NOMO-1 treated with dmso at 0.1 percent for 144 hours (cell line): ENCODE data around the gene RBM7.

Experiments used
- DNase-seq: peaks from one replicate; lab custom pipeline; 2025; ENCODE audit not compliant: unreplicated experiment; lab: John Stamatoyannopoulos, UW

Gene RBM7

DNA sequence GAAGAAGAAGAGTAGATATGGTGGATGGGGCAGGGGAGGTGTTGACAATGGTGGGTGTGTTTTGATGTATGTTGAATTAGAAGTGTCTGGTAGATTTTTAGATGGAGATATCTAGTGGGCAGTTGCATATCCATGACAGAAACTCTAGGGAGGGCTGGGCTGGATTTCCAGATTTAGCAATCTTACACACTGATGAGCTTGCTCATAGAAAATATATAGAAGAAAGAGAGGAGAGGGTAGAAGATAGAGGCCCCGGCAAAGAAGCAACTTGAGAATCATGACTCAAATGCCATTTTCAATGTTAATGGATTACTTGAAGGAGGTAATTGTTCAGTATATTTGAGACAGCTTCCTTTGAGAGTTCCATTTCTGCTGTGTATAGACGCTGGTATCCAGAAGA is 47.0 kb downstream of the RBM7 start:
- no peak for DNase-seq

DNA sequence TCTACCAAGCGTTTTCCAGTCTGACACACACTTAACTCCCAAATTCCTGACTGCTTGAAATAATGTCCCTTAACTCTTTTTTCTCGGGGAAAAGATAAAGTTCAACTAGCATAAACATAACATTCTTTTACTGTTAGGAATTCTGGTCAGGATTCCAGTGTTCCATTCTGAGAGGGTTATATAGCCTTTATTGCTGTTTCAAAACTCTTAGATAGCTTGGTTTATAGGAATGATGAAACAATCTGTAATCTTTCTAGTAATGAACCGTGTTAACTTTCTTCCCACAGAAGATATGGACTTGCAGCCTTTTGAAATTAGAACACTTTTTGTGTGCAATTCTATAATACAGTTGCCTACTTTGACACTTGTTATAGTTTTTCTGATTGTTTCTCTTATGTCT is 47.4 kb downstream of the RBM7 start:
- no peak for DNase-seq

DNA sequence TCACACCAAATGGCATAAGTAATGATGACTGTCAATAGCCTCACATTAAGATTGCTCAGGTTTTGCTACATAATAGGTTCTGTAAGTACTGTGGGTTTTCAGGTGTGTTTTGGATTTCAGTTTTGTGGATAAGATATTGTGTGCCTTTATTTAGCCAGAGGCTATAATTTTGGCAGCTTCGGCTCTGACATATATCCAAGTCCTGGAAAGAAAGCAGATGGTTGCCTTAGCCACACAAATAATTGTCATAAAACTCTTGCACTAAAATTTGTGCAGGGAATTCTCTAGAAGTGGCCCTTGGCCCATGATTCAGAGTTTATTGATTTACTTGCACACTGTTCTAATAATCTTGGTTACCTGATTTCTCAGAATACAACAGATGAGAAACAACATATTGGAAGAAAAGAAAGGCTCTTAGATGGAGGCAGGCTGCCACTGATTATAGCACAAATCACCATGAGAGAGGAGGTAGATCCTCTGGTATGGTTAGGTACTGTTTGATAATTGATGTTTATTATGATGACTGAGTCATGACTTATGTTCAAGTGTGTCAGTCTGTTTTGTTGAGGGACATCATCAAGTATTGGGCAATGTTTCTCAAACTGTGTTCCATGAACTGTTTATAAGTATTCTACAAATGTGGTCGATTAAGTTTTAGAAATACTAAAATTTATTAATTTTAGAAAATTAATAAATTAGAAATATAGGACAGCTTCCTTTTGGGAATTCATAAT is 48.5 kb downstream of the RBM7 start:
- no peak for DNase-seq

DNA sequence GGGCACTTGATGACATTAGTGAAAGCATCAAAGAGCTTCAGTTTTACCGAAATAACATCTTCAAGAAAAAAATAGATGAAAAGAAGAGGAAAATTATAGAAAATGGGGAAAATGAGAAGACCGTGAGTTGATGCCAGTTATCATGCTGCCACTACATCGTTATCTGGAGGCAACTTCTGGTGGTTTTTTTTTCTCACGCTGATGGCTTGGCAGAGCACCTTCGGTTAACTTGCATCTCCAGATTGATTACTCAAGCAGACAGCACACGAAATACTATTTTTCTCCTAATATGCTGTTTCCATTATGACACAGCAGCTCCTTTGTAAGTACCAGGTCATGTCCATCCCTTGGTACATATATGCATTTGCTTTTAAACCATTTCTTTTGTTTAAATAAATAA is 49.4 kb downstream of the RBM7 start:
- no peak for DNase-seq

DNA sequence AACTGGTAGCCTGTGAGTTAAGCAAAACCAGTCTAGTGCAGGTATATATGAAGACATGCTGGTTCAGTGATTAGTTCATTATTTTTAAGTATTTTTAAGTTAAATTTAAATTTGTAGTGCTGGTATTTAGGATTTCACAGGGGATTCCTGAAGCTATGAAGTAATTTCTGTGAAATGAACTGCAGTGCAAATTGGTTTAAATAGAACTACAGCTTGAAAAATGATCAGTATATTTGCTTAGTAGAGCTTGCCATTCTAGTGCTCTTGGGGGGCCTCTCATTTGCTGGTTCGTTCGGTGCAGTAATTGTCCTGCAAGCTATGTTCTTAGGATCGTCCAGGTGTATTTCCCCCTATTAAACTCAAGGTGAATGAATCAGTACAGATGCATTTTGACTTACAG is 51.9 kb downstream of the RBM7 start:
- no peak for DNase-seq
